GM19023 (cell line): Measurements from ENCODE around the gene ZNF385C.

Experiments
- ATAC-seq: cut with Tn5 transposase; IDR thresholded peaks from one replicate; pipeline ENCODE4 v1.9.1; 2021; ENCODE audit warnings: mild to moderate bottlenecking, moderate library complexity; ENCODE audit not compliant: unreplicated experiment

ZNF385C gene

GRCh38 chr17:42001729-42002128 is 96.5 kb downstream of the ZNF385C start:
- no peak for ATAC-seq

- ATAC-seq, result no peak
Measured at GRCh38 chr17:42000413-42001133, 97.7 kb downstream of the ZNF385C start.

DNA sequence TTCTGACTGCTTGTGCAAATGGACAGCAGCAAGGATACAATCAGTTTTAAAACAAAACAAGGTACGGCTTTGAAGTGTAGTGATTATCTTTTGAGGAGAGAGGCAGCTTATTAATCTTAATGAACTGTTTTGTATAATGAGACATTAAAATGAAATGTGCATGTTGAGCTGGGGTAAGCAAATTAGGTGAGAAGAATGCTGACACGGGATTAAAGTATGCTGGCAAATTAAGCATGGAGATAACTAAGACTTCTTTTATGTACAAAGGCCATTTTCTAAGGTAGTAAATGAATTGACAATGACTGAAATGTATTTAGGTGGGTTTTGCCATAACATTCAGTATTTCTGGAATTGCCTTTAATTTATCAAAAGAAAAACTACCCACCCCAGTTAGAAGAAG is 99.8 kb downstream of the ZNF385C start:
- no peak for ATAC-seq

GRCh38 chr17:41996855-41997164 is 101.5 kb downstream of the ZNF385C start:
- no peak for ATAC-seq

DNA sequence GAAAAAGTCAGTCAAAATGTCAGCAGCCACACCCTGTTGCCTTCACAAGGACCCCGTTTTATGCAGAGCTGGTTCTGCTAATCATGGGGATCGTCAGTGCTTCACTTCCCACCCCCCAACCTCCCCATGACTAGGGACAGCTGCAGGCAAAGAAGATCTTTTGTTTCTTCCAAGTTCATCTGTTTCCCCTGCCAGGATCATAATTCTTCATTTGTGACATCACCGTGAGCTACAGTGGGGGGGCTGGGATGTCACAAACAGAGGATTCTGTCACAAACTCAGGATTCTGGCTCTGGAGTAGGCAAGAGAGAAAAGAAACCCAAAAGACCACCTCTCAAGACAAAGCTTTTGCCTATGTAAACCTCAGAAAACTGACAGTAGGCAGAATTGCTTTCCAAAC is 105.7 kb downstream of the ZNF385C start:
- no peak for ATAC-seq

DNA sequence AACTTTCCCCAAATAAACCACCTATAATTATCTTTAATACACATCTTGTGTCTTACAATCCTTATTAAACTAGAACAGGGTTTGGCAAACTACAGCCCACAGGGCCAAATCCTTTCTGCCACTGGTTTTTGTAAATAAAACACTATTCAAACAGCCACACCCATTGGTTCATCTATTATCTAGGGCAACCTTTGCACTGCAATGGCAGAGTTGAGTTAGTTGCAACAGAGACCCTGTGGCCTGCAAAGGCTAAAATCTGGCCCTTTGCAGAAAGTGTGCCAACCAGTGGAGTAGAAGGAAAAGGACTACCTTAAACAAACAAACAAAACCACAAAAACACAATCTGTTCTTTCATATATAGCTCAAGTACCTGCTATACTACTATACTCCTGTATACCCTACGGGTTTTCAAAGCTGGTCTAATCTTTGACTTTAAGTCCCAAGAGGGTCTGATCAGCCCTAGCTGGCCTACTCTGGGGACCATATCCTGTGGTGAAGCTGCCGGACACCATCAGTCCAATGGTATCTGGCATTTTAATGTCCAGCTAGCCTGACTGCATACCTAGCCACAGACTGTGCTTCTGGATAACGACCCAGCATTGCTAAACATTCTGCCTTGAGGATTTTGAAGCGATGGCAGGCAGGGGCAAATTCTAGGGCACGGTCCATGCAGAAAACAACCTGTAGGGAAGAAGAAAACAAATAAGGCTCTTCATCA is 108.4 kb downstream of the ZNF385C start:
- no peak for ATAC-seq

DNA sequence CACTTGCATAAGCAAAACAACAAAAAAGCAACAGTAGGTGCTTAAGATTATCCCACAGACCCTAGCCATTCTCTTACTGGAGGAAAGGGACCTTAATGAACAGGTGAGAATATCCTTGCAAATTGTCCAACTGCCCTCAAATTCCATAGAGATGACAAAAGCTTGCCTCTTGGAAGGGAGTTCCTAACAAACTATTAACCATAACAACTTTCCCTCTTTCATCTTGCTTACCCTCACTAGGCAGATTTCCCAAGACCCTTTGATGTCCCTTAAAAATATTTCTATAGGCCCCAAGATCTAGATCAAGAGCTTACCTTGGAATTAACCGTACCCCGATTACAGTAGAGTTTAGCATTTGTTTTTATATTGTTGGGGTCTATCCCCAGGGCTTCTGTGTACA is 109.9 kb downstream of the ZNF385C start:
- ATAC-seq, result no peak

DNA sequence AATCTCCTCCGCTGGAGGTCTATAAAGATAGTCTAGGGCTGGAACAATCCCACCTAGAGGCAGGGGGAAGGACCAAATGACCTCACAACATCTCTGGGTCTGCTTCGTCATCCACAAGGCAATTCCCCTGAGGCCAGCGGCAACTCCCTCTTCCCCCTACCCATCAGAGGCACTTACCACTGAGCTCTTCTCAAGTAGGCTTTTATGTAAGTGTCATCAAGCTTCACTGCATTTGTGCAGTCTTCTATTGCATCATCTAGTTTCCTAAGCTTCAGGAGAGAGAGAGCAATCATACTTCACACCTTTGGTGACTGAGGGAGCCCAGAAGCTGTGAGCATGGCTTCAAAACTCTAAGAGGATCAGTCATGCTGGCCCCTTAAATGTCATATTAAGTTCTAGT is 110.6 kb downstream of the ZNF385C start:
- ATAC-seq, result no peak

- no peak for ATAC-seq
Measured at GRCh38 chr17:41986634-41987033, 111.6 kb downstream of the ZNF385C start.

GRCh38 chr17:41985919-41986318 is 112.4 kb downstream of the ZNF385C start:
- no peak for ATAC-seq

GRCh38 chr17:41984454-41984853 is 113.8 kb downstream of the ZNF385C start:
- no peak for ATAC-seq

- no peak for ATAC-seq
Measured at GRCh38 chr17:41982026-41982760, 116.1 kb downstream of the ZNF385C start.

GRCh38 chr17:41977991-41978390 is 120.3 kb downstream of the ZNF385C start:
- no peak for ATAC-seq

DNA sequence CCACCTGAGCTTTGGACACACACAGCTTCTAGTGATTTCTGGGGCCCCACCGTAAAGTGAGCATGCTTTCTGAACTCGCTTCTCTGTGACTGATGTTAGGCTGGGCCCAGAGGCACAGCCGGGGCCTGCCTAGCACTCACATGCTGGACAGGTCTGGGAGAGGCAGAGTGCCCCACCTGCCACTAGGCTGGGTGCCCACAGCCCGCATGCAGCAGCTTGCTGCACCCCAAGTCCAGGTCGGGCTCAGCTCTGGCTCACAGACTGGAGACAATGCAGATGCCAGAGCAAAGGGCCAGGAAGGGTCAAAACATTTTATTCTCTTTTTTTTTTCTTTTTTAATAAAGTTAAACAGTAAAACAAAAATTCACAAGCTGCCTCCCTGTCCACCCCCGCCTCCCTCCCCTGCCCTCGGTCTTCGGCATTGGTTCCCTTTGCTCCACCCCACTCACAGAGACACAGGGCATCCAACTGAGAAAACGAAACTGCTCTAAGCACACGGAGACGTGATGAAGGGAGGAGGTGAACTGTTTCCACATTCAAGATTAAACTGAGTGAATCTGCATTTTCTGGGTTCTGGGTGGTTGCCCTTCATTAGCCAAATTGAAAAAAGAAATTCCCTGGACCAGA is 122.0 kb downstream of the ZNF385C start:
- ATAC-seq, result no peak
